NAMALWA (cell line): ENCODE data around the gene RIF1.
"Not testable (repeated sequence)": the region's sequence is repeated elsewhere in the genome, so short reads cannot be mapped to it uniquely, and the experiment has no call there.

Source experiments
- DNase-seq: peaks from one replicate; pipeline ENCODE4 v3.0.0-alpha.2; 2015; ENCODE audit warnings: low spot score

The RIF1 gene

DNA sequence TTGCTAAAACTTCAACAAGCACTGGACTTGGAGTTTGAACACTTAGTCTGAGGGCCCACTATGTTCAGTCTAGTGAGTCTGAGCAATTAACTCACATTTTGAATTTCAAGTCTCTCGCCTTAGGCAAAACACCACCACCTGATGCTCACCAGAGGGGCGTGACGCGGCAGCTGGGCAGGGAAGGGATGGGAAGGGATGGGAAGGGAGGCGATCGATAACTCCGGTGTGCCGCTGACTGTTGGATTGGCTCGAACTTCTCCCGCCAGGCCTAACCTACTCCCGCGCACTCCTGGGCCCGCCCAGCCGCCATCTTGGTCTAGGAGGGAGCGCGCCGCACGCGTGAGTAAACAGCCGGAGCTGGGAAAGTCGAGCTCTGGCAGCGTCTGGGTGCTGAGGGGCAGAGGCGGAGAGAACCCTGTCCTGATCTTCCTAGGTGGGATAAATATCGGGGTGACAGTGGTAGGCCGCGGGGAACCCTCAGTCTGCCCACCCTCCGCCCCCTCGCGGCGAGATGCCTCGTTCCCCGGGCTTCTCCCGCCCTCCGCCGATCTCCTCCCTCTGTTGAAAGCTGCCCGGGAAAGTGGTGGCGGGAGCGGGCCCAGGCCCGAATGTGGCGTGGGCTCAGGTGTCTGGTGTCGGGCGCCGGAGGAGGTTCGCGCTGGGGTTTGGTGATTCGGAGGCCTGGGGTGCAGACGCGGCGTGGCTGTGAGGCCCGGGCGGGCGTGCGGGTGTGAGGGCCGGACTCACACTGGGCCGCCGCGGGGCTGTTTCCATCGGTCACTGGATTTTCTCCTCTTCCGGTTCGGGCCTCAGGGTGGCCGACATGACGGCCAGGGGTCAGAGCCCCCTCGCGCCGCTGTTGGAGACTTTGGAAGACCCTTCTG, at the start of gene RIF1:
Gene RIF1 (plus strand): TSS at position 302 of the 884 bp plus-strand sequence. CDS start 522 bp downstream, at position 824.
- peak; percentile 85 for DNase-seq

GRCh38 chr2:151361674-151362370, 47.9 kb upstream of the RIF1 start:
- DNase-seq, result no peak

DNA sequence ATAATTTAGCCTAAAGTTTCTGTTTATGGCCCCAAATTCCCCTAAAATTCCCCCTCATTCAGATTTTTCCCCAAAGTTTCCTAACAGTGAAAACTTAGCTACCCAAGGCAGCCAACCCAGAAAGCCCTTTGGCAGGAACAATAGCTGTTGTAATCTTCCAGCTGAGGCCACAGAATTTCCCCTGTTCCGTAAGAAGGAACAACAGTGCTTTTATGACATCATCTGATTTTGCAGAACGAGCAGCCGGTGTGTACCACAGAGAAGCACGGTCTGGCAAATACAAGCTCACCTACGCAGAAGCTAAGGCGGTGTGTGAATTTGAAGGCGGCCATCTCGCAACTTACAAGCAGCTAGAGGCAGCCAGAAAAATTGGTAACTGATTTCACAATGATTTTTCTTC, 46.0 kb upstream of the RIF1 start:
- no peak for DNase-seq

- no peak for DNase-seq
Observed at GRCh38 chr2:151367571-151367970, 42.1 kb upstream of the RIF1 start.

DNA sequence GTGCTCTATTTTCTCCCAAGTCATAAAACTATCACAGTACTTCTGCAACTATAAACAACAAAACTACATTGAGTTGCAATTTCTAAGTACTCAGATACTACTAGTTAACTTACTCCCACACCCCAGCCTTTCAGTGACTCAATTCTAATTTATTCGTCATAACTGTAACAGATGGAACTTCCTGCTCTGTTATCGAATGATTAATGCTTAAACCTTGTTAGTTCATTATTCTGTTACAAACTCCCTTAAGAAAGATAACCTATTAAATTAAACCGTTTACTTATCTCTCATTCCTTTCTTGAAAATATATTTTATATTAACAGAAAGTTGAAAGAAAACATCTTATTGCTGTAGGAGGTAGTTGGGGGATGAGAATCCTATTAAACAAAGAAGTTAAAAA, 35.3 kb upstream of the RIF1 start:
- DNase-seq, result no peak

- no peak for DNase-seq
Observed at GRCh38 chr2:151379169-151379568, 30.5 kb upstream of the RIF1 start.

DNA sequence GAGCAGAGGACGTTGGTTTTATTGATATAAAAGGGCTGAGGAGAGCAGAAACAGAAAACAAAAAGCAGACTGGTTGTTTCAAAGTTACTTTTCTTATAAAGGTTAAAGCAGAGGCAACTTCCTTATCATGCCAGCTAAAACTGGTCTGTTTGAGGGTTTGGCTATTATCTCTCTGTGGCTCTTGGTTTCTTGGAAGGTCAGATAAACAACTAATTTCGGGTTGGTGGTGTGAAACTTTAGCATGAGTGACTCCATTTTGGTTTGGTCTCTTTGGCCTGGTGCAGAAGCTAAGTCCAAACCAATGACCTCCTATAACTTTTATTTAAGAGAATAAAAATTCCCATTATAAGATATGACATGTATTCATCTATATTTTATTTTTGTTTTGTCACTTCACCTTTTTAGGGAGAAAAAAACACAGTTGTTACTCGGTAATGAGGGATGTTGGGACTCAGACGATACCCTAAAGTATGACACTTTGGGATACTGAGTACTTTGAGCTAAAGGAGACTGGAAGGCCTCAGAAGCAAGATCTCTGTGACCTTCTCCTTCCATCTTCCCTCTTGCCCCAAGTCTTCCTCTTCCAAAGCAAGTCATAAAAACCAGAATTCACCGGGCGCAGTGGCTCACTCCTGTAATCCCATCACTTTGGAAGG, 29.0 kb upstream of the RIF1 start:
- DNase-seq, result no peak

GRCh38 chr2:151381266-151381665, 28.4 kb upstream of the RIF1 start:
- no peak for DNase-seq

DNA sequence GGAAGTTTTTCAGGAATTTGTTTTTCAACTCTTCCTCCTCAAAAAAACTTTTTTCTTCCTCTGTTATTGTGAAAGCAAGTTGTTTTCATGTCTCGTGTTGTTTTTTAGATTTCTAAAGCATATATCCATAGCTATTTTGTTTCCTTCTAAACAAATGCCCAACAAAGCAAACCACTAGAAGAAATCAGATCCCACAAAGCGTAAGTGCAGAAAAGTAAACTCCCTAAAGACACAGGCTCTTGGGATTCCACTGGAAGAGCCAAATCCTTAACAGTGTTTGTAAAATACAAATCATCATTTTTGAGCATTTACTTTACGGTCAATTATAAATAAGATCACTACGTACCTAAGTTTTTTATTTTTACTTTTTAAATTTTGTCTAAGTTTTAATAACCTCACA, 21.7 kb upstream of the RIF1 start:
- DNase-seq, result no peak

DNA sequence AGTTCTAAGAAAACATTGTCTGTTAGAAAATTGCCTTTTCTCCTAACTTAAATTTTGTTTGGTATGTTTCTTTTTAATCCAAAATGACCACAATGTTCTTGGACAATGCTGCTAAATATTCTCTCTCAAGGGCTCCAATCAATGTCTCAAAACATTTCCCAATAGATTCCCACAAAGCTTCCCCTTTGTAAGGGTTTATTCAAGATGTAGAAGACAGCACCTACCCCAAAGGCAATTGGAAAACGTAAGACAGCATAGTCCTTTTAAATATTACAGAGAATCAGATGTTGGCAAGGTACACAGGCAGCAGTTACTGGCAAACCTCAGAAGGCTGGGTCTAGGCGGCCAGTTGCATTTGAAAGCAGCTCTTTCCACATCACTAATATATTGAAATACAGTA, 18.3 kb upstream of the RIF1 start:
- DNase-seq, result no peak

DNA sequence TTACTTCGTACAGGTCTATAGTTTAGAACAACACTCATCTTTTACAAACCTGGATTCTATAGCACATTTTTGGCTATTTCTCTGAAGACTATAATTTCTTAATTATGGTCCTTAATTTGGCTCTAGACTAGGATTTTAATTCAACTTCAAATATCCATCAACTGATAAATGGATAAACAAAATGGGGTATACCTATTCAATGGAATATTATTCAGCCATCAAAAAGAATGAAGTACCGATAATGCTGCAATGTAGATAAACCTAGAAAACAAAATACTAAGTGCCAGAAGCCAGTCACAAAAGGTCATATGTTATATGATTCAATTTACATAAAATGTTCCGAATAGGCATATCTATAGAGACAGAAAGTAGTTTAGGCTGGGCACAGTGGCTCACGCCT, 15.2 kb upstream of the RIF1 start:
- no peak for DNase-seq

- peak; percentile 35 for DNase-seq
Observed at GRCh38 chr2:151395509-151396374, 14.0 kb upstream of the RIF1 start.

DNA sequence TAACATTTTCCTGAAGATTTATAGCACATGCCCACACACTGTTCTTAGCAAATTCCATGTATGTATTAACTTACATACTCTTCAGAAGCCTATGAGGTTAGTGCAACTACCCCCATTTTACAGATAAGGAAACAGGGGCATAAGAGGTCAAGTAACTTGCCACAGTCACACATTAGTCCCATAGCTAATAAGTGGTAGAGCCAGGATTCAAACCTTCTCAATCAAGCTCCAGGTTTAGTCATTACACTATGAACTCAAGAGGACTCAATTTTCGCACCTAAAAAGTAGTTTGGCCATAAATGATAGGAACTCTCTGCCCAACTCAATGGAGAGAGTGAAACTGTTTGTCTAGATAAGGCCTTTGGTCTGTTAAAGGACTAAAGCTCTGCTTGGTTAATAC, 9.7 kb upstream of the RIF1 start:
- no peak for DNase-seq

DNA sequence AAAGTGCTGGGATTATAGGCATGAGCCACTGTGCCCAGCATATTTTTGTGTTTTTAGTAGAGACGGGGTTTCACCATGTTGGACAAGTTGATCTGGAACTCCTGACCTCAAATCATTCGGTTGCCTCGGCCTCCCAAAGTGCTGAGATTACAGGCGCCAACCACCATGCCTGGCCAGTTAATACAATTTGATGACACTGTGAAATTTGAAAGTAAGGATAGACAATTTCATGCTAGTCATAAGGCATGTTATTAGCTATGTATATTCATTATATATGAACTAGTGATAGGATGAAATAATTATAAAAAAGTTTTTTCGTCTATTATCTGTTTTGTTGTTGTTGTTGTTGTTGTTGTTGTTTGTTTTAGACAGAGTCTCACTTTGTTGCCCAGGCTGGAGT, 8.6 kb upstream of the RIF1 start:
- DNase-seq, result no peak

- DNase-seq, result no peak
Observed at GRCh38 chr2:151403914-151404313, 5.8 kb upstream of the RIF1 start.

DNA sequence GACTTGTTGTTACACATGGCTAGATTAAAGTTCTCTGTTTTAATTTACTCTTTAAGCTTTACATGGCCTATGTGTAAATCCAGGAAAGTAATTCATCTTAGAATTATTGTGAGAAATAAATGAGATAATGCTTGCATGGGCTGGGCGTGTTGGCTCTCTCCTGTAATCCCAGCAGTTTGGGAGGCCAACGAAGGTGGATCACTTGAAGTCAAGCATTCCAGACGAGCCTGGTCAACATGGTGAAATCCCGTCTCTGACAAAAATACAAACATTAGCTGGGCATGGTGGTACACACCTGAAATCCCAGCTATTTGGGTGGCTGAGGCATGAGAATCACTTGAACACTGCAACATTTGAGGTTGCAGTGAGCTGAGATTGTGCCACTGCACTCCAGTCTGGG, 4.3 kb upstream of the RIF1 start:
- no peak for DNase-seq

DNA sequence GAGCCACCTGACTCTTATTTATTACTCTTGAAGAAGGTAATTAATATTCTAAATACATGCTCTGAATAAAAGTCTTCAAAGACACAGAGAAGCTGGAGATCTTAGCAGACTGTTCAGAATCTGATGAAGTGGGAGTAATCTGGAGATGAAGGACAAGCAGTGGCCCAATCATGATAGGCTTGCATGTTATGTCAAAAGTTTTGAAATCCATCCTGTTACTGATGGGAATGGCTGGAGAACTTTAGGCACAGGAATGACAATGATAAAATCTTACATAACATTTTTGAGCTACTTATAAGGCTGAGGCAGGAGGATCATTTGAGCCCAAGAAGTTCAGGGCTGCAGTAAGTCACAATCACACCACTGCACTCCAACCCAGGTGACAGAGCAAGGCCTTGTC, 2.4 kb upstream of the RIF1 start:
- DNase-seq, result no peak

DNA sequence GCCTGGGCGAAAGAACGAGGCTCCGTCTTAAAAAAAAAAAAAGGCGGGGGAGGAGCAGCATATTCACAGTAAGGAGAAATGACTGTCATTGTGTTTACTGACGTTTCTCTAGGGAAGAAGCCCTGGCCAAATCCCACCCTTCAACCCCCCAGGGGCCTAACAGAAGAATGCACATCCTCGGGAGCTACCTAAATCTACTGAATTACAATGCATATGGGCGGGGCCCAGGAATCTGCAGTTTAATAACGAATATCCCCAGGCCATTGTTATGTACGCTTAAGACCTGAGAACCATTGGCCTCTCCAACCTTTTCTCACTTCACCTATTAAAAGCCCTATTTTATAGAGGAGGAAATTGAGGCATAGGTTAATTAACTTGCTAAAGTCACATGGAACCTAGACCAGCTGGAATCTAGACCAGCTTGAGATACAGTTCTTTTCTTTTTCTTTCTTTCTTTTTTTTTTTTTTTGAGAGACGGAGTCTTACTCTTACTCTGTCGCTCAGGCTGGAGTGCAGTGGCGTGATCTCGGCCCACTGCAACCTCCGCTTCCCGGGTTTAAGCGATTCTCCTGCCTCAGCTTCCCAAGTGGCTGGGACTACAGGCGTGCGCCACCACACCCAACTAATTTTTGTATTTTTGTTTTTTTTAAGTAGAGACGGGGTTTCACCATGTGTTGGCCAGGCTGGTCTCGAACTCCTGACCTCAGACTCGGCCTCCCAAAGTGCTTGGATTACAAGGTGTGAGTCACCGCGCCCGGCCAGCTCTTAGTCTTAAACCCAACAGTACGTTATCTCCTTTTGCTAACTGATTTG, 708 bp upstream of the RIF1 start:
- no peak for DNase-seq

DNA sequence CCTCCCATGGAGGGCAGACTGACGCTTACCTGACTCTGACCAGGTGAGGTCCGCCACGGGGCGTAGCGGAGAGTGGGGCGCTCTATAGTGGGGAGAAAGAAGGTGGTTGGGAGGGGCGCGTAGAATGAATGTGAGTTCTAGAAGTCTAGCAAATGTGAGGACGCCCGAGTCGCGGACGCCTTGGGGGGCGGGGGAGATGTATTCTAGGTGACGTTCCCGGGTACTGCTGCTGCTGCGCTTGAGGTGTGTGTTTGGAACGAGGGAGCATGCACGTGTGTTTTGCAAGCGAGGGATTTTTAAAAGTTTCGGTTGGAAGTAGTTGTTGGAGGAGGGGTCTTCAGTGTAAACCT, 758 bp downstream of the RIF1 start:
- peak; percentile 67 for DNase-seq

DNA sequence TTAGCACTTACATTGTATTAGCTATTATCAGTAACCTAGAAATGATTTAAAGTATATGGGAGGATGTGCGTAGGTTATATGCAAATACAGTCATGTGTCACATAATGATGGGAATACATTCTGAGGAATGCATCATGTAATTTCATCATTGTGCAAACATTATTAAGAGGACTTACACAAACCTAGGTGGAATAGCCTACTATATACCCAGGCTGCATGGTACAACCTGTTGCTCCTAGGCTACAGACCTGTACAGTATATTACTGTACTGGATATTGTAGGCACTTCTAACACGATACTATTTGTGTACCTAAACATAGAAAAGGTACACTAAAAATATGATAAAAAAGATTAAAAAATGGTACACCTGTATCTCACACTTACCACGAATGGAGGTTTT, 7.9 kb downstream of the RIF1 start:
- DNase-seq, result no peak

DNA sequence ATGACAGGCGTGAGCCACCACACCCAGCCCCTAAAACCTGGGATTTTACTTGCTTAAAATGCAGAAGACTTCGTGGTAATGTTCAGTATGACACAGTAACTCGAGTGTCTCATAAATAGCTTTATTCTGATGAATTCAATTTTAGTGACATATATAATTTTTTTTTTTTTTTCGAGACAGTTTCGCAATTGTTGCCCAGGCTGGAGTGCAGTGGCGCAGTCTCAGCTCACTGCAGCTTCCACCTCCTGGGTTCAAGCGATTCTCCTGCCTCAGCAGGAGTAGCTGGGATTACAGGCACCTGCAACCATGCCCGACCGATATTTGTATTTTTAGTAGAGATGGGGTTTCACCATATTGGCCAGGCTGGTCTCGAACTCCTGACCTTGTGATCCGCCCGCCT, 12.0 kb downstream of the RIF1 start:
- DNase-seq, result not testable (repeated sequence)
